SU-DHL-6 (cell line): ENCODE data around the gene C1orf232.

Experiments
- EZH2phosphoT487 ChIP-seq: fragments of 200-600 bp; sonication (generic), shearing (Covaris generic); conservative IDR thresholded peaks from 2 replicates; pipeline ENCODE4 v1.6.1; 2018; ENCODE audit warnings: mild to moderate bottlenecking, antibody characterized with exemption, low read length, moderate library complexity, mixed read lengths
- TF ChIP-seq, protein P1 (sequence below): fragments of 200-600 bp; sonication (generic); IDR thresholded peaks from one replicate; pipeline ENCODE4 v1.5.1; 2017; ENCODE audit warnings: antibody characterized with exemption, mild to moderate bottlenecking, low read length, moderate library complexity; ENCODE audit not compliant: insufficient read depth, poor library complexity, severe bottlenecking

DNA sequence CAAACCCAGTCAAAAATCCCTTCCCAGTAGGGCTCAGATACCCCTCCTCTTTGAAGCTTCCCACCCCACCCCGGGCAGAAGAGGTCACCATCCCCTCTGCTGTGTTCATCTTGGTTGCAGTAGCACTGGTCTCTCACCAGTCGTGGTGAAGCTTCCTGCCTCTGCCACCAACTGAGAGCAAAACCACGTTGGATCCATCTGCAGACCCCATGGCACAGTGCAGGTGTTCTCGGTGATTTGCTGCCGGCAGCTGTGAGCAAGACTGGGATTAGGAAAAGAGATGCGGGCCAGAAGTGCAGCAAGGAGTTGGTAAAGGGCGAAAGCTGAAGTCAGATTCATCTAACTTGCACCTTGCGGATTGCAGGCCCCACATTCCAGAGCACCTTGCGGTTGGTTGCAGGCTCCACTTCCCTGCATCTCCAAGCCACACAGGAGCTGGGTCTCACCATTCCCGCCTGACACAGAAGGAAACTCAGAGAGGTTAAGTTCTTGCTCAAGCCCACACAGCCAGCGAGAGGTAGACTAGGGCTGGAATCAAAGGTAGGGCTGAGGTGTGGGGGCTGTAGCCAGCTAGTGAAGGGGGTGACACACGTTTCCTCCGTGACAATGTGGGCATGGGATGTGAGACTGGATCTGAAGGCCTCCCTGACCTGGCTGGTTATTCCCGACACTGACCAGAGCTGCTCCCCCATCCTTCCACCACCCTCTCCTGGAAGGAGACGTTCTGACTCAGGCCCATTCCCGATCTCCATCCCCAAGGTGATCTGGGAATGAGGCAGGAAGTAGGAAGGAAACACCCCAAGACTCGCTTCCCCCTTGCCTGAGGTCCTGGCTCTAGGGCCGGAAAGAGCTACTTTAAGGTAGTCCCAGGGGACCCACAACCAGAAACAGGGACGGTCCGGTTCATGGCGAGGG lies 13.1 kb downstream of the C1orf232 start:
- TF ChIP-seq, protein P1, sequence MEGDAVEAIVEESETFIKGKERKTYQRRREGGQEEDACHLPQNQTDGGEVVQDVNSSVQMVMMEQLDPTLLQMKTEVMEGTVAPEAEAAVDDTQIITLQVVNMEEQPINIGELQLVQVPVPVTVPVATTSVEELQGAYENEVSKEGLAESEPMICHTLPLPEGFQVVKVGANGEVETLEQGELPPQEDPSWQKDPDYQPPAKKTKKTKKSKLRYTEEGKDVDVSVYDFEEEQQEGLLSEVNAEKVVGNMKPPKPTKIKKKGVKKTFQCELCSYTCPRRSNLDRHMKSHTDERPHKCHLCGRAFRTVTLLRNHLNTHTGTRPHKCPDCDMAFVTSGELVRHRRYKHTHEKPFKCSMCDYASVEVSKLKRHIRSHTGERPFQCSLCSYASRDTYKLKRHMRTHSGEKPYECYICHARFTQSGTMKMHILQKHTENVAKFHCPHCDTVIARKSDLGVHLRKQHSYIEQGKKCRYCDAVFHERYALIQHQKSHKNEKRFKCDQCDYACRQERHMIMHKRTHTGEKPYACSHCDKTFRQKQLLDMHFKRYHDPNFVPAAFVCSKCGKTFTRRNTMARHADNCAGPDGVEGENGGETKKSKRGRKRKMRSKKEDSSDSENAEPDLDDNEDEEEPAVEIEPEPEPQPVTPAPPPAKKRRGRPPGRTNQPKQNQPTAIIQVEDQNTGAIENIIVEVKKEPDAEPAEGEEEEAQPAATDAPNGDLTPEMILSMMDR = no peak
- no peak for TF ChIP-seq EZH2phosphoT487
